Measurements from ENCODE around the gene LYST. TPM values are rescaled to one million over a fixed set of nuclear protein-coding genes. Genes with fewer than 3 reads are reported as not detected.
"Not testable (repeated sequence)": the region's sequence is repeated elsewhere in the genome, so short reads cannot be mapped to it uniquely, and the experiment has no call there.

LYST gene
- total and polyA plus RNA-seq, 7 donors, result 6.6 to 53.2 (median 21.9) TPM

GRCh38 chr1:235628316-235629005 is 238.2 kb downstream of the LYST start:
- H3K27ac ChIP-seq, result no peak overlapping the region
- H3K36me3 ChIP-seq, result no peaks in the 10 kb centered on the region
- no peaks in the 10 kb centered on the region for H3K9me3 ChIP-seq
- H3K4me3 ChIP-seq, result no peak overlapping the region
- no peaks in the 10 kb centered on the region for H3K4me1 ChIP-seq
- DNase-seq, result no peak
- intact Hi-C loops (cut with DNase I), result no loop called here
- H3K27me3 ChIP-seq, result no peaks in the 10 kb centered on the region
- 95 to 96% methylated on average over 10 of the region's 10 CpGs for WGBS, 2 donors
- TF ChIP-seq CTCF (IDR thresholded peaks at IDR 0.05) (no peak), POLR2AphosphoS5 (IDR thresholded peaks at IDR 0.05) (no peak), EP300 (IDR thresholded peaks at IDR 0.05) (no peak), POLR2A (IDR thresholded peaks at IDR 0.05) (no peak)

- H3K9me3 ChIP-seq, result no peaks in the 10 kb centered on the region
- H3K4me3 ChIP-seq, result no peak overlapping the region
- H3K36me3 ChIP-seq, result no peaks in the 10 kb centered on the region
- DNase-seq, result no peak
- no peaks in the 10 kb centered on the region for H3K27me3 ChIP-seq
- H3K27ac ChIP-seq, result no peak overlapping the region
- WGBS, 2 donors, result 91 to 94% methylated on average over 4 of the region's 4 CpGs
- intact Hi-C loops (cut with DNase I), result no loop called here
- TF ChIP-seq POLR2AphosphoS5 (IDR thresholded peaks at IDR 0.05) (no peak), EP300 (IDR thresholded peaks at IDR 0.05) (no peak), POLR2A (IDR thresholded peaks at IDR 0.05) (no peak)
- no peaks in the 10 kb centered on the region for H3K4me1 ChIP-seq
Observed at GRCh38 chr1:235625831-235626230, 240.9 kb downstream of the LYST start.

GRCh38 chr1:235625340-235625739 is 241.4 kb downstream of the LYST start:
- 76 to 87% methylated on average over 3 of the region's 3 CpGs for WGBS, 2 donors

GRCh38 chr1:235624721-235625333 is 241.9 kb downstream of the LYST start:
- intact Hi-C loops (cut with DNase I), result no loop called here
- no peak for TF ChIP-seq EP300 (IDR thresholded peaks at IDR 0.05)
- TF ChIP-seq POLR2AphosphoS5 (IDR thresholded peaks at IDR 0.05), result no peak
- no peak for TF ChIP-seq CTCF (IDR thresholded peaks at IDR 0.05)
- no peak for TF ChIP-seq POLR2A (IDR thresholded peaks at IDR 0.05)
- Histone ChIP-seq H3K27me3 (no peaks in the 10 kb centered on the region), H3K36me3 (no peaks in the 10 kb centered on the region), H3K9me3 (no peaks in the 10 kb centered on the region), H3K4me3 (no peak overlapping the region), H3K4me1 (no peaks in the 10 kb centered on the region), H3K27ac (no peak overlapping the region)
- 39 to 49% methylated on average over 8 of the region's 8 CpGs for WGBS, 2 donors
- no peak for DNase-seq

More at GRCh38 chr1:235625340-235625739, 241.4 kb downstream of the LYST start:
- no peaks in the 10 kb centered on the region for H3K27me3 ChIP-seq
- no peak for DNase-seq
- H3K4me1 ChIP-seq, result no peaks in the 10 kb centered on the region
- no peaks in the 10 kb centered on the region for H3K9me3 ChIP-seq
- H3K36me3 ChIP-seq, result no peaks in the 10 kb centered on the region
- no peak overlapping the region for H3K4me3 ChIP-seq
- H3K27ac ChIP-seq, result no peak overlapping the region
- TF ChIP-seq CTCF (IDR thresholded peaks at IDR 0.05) (no peak), EP300 (IDR thresholded peaks at IDR 0.05) (no peak), POLR2AphosphoS5 (IDR thresholded peaks at IDR 0.05) (no peak), POLR2A (IDR thresholded peaks at IDR 0.05) (no peak)
- intact Hi-C loops (cut with DNase I), result no loop called here

- WGBS, 2 donors, result 43 to 76% methylated on average over 18 of the region's 18 CpGs
- no peaks in the 10 kb centered on the region for H3K36me3 ChIP-seq
Observed at GRCh38 chr1:235622936-235623779, 243.5 kb downstream of the LYST start.

GRCh38 chr1:235619149-235619548 is 247.6 kb downstream of the LYST start:
- H3K27ac ChIP-seq, result not testable (repeated sequence)

More at GRCh38 chr1:235622936-235623779, 243.5 kb downstream of the LYST start:
- no peak for DNase-seq
- Histone ChIP-seq H3K27me3 (no peaks in the 10 kb centered on the region), H3K4me3 (no peak overlapping the region), H3K27ac (no peak overlapping the region), H3K4me1 (no peaks in the 10 kb centered on the region), H3K9me3 (no peaks in the 10 kb centered on the region)
- TF ChIP-seq EP300 (IDR thresholded peaks at IDR 0.05), result no peak
- TF ChIP-seq POLR2A (IDR thresholded peaks at IDR 0.05), result no peak
- no peak for TF ChIP-seq POLR2AphosphoS5 (IDR thresholded peaks at IDR 0.05)
- TF ChIP-seq CTCF (IDR thresholded peaks at IDR 0.05), result no peak
- intact Hi-C loops (cut with DNase I), result no loop called here

More at GRCh38 chr1:235619149-235619548, 247.6 kb downstream of the LYST start:
- H3K9me3 ChIP-seq; H3K4me3 ChIP-seq; H3K27me3 ChIP-seq; intact Hi-C loops (cut with DNase I); DNase-seq; H3K36me3 ChIP-seq; H3K4me1 ChIP-seq: not testable (repeated sequence)
- 83 to 92% methylated on average over 2 of the region's 2 CpGs for WGBS, 2 donors

All from sigmoid colon (tissue), 7 donors.